Smooth muscle cell of the brain vasculature (primary cell): ENCODE measurements around the gene IFNL1.
"Not testable (repeated sequence)": the region's sequence is repeated elsewhere in the genome, so short reads cannot be mapped to it uniquely, and the experiment has no call there.

Source experiments
- DNase-seq: peaks from one replicate; pipeline ENCODE4 v3.0.0-alpha.2; 2012; ENCODE audit warnings: low read depth, low spot score

The IFNL1 gene

DNA sequence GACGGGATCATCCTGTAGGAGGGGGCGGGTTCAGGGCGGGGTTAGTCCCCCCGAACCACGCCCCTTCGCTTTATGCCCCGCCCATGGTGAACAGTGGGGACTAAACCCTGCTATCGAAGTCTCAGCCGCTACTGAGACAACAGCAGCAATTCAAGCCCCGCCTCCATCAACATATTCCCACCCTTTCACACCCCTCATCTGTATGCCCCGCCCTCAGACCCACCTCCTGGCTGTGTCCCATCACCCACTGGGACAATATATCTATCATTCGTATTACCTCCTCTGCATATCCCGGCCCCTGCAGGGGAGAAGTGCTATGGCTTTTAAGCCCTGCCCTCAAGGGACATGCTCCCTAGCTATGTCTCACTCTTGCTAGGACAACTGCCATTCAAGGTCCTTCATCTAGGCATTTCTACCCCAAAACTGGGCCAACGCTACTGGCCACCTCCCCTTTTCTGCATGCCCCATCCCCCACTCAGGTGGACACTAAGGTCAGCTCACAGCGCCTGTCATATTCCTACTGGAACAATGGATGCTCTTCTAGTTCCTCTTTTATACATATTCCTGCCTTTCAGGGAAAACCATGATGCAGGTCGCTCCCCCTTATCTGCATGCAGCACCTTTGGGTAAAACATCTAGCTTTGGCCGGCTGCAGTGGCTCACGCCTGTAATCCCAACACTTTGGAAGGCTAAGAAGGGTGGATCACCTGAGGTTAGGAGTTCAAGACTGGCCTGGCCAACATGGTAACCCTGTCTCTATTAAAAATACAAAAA lies 12.5 kb downstream of the IFNL1 start:
- no peak for DNase-seq

DNA sequence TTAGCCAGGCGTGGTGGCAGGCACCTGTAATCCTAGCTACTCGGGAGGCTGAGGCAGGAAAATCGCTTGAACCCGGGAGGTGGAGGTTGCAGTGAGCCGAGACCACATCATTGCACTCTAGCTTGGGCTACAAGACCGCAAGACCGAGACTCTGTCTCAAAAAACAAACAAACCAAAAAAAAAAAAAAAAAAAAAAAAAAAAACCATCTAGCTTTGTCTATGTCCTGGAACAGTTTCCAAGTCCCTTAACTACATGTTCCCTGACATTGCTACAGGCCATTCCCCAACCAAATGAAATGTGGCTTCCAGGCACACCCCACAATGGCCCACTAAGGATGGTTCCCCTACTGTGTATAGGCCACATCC lies 13.1 kb downstream of the IFNL1 start:
- not testable (repeated sequence) for DNase-seq

DNA sequence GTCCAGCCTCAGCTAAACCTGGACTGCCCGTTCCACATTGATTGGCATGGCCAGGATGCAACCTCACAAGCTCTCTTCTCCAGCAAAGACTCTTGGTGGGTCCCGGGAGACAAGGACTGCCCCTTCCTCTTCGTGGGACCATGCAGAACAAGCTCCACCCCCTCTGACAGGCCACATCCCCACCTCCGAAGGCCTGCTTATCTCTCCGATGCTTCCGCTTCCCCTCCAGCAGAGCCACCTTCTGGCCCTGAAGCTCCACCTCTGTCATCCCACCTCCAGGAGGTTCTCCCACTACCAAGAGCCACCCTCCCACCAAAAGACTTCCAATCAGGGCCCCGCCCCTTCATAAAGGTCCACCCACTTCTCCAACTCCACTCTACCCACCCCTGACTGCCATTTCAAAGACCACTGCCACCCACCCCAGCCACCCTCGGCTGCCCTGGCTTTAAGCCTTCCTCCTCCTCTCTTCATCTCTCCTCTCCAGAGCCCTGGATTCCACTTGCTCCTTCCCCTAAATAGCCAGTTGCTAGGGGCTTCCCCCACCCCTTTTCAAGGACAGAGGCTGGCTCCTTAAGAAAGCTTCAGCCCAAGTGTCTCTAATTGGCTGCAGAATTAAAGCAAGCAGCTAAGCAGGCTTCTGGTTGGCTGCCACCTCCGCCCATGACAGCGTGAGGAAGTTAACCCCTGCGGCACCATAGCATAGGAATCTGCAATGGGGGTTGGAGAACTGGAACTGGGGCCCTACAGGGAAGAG lies 14.5 kb downstream of the IFNL1 start:
- DNase-seq = no peak

DNA sequence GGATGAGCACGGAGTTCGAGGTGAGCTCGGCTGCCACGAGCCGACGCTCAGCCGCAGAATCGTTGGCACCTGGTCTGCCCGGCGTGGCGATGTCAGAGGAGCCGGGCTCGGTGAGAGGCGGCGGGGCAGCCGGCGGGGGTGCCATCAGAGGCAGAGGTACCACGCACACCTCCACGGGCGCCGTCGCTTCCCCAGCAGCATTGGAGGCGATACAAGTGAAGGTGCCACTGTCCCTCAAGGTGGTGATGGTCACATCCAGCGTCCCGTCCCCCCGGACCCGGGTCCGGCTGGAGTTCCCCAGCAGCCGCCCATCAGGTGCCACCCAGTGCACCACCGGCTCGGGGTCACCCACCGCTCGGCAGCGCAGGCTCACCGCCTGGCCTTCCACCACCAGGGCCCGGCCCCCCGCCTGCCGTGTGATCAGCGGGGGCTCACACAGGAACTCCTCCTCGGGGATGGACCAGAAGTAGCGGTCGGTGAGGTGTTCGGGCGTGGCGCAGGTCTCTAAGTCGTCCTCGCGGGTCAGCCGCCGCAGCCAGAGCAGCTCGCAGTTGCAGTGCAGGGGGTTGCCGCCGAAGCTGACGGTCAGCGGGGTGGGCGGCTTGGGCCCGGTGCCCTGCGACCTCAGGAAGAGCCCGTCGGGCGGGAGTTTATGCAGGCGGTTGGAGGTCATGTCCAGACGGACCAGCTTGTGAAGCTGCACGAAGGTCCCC lies 18.0 kb downstream of the IFNL1 start:
- DNase-seq = no peak

DNA sequence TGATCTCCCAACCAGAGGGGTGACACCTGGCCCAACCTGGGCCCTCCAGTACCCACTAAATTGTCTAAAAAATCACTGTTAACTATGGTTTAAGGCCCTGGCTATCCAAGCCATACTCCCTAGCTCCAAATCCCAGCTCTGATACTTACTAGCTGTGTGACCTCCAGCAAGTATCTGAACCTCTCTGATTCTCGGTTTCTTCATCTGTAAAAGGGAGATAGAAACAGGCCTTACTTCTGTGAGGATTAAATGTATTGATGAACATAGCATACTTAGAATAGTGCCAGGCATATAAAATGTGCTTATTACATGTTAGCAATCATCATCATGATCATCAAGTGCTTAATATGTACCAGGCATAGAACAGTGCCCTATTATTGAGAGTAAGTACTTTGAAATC lies 19.7 kb downstream of the IFNL1 start:
- DNase-seq = no peak

DNA sequence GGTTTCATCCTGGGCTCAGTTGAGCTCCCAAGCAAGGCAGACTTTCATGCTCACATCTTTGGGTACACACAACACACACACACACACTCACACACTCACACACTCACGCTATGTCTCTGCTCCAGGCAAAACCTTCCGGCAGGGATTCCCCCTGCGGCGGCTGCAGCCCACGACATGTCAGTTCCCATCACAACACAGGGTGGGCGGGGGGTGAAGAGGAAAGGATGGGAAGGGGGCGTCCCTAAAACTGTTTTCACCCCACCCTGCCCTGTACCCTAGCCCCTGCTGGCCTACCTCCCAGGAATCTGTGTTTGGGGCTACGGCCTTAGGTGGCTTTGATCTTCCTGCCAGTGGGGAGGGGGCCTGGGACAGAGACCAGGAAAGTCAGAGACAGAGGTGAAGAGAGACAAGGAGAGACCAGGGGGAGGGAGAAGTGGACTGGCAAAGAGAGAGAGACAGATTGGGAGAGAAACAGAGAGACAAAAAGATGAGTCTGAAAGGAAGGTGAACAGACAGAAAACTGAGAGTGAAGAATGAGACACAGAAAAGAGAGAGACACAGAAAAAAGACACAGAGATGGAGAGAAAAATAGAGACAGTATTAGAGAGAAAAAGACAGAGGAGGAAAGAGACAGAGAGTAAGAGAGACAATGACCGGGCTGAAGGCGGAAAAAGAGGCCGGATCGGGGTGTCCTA lies 20.6 kb downstream of the IFNL1 start:
- no peak for DNase-seq

DNA sequence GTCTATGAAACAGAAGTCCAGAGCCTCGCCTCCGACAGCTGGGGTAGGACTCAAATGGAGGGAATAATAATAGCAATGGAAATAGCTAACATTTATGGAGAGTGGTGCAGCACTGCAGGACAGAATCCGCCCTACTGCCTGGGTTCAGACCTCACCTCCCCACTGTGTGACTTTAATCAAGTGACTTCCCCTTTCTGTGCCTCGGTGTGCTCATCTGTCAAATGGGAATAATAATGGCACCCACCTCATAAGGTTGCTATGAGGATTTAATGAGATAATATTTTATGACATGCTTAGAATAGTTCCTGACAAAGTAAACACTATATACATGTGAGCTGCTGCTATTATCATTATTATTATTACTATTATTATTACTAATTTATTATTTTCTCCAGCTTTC lies 21.3 kb downstream of the IFNL1 start:
- no peak for DNase-seq

DNA sequence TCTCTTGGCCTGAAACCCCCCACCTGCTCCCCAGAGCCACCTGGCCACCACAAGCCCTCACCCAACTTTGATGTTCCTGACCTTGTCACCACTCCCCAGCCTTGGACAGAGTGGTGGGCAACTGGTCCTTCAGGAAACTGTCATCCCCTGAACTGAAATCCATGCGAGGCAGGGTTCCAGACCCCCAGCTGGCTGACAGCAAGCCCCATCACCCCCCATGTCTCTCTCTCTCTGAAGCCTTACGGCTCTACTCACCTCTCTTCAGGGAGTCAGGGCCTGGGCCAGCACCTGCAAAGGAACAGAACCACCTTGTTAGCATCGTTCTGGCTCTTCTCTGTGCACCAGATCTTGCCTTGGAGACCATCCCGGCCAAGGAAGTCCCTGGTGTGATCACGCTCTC lies 21.9 kb downstream of the IFNL1 start:
- no peak for DNase-seq

DNA sequence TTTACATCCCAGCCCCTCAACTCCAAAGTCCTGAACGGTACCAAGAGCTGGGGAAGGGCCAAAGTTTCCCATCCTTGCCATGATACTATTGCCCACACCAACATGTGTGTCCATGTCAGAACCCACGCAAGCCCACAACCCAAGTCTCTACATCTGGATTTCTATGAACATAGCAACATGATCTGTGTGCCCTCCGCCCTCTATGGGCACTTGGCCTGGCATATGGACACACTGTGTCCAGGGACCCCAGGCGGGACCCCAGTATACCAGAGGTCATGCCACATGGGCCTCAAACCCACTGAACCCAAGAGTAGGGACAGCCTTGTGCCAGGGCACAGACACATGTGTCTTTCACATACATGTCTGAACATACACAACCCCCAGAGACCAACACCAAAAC lies 22.5 kb downstream of the IFNL1 start:
- DNase-seq = no peak

DNA sequence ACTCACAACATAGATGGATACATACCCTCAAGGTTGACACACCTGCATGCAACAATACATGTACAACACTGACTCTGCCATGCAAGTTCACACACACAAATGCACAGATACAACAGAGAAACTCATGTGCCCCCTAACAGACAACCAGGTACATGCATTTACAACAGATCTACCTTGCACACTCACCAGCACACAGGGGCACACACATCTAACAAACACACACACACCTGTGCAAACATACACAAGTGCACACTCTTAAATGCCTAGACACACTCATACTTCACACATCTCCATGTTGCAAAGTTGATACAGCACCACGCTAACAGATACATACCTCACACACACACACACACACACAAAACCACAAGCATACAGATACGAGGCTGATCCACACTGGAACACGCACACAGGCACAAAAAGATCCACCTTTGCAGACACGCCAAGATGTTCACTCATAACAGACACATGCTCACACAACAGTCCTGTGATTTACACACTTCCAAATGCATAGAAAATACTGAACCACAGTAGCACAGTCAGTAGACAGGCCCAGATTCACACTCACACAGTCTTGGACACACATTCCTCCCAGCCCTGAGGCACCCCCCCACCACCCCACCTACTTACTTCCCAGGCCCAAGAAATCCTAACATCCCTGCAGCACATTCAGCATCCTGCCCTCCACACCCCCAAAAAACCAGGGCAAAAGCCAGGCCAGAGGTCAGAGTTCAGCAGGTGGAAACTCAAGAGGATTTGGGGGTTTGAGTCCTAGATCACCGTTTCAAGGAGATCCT lies 23.1 kb downstream of the IFNL1 start:
- no peak for DNase-seq

DNA sequence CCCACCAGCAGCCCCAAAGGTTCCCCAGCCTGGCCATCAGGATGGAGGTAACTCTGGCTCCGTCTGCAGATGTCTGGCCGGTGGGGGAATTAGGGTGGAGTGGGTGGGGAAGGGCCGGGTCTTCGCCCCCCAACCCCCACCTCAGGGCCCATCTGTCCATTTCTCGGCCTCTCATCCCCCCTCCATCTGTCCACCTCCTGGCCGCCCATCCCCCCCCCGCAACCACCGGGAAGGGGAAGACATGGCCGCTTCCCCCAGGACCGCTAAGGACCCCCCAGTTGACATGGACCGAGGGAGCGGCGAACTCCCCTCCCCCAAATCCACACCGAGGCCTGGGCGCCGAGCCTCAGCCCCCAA lies 23.7 kb downstream of the IFNL1 start:
- no peak for DNase-seq

DNA sequence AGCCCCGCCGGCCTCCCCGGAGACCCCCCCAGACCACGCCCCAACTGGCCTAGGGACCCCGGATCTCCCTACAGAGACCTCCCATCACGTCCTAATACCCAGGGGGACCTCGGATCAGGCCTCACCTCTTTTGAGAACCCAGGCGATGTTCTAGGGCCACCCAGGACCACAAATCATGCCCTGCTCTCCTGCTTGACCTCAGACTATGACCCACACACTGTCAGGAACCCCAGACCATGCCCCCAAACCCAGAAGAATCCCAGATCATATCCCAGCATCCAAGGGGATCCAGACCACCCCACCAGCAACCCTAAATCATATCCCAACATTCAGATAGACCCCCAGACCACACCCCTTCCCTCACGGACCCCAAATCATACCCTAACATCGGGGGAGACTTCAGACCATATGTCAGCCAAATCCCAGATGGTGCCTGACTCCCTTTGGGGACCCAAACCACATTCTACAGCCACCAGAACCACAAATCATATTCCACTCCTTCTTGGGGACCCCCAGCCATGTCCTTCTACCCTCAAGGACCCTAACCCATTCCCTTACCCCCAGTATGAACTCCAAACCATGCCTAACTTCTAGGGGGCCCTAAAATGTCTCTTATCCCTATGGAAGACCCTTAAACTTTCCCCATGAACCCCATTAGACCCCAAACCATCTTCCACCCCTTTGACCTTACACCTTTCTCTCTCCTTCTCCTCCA lies 25.1 kb downstream of the IFNL1 start:
- DNase-seq = no peak

DNA sequence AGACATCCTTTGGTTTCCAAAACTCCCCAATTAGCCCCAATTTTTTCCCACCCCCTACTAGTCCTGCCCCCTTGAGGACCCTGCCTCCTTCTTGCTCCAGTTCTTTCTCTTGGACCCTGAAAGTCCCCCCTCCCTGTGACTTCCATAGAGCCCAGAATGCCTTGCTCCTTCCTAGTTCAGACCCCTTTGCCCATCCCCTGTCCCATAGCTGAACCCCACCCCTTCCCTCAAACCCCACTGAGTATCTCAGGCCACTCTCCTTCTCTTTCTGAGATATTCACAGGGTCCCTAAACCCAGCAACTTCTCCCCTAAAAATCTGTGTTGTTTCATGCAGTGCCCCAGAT lies 25.6 kb downstream of the IFNL1 start:
- DNase-seq = no peak

DNA sequence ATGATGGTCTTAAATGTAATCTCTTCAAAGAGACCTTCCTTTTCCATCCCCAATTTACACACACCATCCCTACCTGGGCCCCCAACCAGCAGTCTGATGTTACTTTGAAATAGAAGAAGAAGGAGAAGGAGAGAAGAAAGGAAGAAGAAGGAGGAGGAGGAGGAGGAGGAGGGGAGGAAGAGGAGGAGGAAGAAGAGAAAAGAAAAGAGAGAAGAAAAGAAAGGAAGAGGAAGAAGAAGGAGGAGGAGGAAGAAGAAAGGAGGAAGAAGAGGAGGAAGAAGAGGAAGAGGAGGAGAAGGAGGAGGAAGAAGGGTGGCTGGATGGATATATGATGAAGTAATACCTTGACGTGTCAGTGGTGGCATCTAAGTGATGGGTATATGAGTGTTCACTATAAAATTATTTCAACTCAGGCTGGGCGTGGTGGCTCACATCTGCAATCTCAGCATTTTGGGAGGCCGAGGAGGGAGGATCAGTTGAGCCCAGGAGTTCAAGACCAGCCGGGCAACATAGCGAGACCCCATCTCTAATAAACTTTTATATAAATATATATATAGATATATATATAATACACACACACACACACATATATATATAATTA lies 28.1 kb downstream of the IFNL1 start:
- DNase-seq = no peak

DNA sequence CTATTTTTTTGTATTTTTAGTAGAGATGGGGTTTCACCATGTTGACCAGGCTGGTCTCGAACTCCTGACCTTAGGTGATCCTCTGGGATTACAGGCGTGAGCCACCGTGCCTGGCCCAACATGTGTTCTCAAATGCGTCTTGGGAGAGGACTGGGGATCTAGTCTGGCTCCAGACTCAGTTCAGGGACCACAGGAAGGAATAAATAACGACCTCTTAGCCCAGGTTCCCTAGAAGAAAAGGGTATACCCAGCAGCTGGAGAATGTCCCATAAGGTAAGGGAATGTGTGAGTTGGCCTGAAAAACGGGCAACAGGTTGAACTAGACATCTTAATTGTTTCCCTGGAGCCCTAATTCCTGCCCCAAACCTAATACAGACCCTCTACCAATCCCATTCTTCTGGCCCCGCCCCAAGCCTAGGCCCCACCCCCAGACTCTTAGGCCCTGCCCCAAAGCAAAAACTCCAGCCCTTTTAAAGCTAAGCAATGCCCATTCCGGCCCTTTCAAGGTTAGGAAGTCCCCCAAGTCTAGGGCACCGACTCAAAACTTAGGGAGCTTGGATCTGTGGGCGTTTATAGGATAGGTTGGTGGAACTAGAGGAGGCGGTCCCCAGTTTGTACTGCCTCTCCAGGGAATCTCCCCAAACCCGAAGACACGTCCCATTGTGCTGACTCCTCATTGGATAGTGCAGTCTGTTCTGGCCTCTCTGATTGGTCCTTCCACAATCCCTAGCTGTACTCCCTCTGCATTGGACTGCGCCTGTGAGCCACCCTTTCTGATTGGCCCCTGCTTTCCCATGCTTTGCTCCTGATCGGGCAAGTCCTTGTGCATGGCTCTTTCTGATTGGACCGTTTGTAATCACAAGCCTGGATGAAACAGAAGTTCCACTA lies 29.8 kb downstream of the IFNL1 start:
- DNase-seq = no peak

DNA sequence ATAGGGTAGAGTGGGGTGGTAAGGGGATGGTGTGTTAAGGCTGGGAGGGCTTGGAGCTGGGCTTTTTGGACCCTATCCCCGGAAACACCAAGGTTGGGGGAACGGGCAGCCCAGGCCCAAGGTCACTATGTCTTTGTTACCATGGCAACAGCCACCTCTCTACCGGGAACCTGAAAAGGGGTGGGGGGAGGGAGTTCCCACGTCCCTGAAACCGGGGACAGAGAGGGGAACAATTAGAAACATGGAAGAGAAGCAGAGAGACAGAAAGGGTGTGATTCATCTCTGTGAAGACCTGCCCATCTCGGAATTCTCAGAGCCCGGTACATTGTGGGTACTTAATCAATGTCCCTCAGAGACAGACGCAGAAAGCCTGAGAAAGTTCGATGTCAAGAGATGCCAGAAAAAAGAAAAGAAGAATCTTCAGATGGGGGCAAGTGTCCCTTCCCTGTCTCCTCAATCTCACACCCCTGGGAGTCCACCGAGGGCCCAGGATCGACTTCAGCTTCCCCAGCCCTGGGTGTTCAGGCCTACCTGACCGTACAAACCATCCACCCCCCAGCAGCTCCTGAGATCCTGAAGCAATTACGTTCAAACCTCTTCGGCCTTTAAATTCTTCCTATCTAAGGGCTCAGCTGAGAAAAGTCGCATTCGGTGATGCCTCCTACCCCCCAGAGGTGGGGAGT lies 31.3 kb downstream of the IFNL1 start:
- DNase-seq = no peak

DNA sequence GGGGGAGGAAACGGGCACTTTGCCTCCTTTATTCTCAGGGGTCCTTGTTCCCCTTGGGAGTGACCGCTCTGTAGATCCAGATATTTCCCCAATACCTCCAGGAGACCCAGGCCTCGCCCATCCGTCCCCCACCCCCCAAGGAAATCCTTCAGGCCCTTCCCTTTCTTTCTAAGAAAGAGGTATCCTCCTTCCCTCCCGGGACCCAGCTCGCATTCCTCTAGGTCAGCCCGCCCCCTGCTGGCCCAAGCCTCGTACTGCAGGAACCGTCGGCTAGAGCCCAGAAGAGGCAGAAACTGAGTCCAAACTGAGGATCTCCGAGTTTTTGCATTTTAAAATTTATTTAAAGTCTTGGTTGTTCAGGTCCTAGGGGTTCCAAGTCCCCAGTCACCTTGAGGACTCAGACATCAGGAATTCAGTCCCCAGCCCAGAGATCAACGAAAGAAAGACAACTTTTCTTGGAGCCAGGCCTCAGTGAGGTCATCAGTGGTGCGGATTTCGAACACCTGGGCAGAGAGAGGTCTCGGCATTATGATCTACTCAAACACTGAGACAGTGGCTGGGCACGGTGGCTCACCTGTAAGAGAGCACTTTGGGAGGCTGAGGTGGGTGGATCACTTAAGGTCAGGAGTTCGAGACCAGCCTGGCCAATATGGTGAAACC lies 32.0 kb downstream of the IFNL1 start:
- peak; percentile 54 for DNase-seq

DNA sequence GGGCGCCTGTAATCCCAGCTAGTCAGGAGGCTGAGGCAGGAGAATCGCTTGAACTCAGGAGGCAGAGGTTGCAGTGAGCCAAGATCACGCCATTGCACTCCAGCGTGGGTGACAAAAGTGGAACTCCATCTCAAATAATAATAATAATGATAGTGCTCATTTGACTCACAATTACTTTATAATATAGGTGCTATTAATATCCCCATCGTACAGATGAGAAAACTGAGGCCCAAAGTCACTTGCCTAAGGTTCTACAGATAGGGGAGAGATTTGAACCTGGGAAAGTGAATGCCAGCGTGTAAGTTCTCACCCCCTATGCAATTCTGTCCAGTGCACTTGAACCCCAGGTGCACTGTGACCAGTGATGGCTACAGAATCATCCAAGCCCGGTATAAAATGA lies 33.7 kb downstream of the IFNL1 start:
- DNase-seq = no peak
